ENCODE data around the gene GCLM.

The GCLM gene

GRCh38 chr1:93846206-93846991 lies 62.8 kb downstream of the GCLM start:
- DNase-seq: peak; percentile 86
- ATAC-seq: peak; percentile 44

GRCh38 chr1:93845538-93846205 lies 63.6 kb downstream of the GCLM start:
- DNase-seq (peak; percentile 17), ATAC-seq (peak; percentile 35)

- ATAC-seq (no peak), DNase-seq (peak; percentile 11)
Observed at GRCh38 chr1:93844262-93845045, 64.8 kb downstream of the GCLM start.

GRCh38 chr1:93842750-93843500 lies 66.3 kb downstream of the GCLM start:
- DNase-seq: no peak
- no peak for ATAC-seq

GRCh38 chr1:93841771-93842170 lies 67.5 kb downstream of the GCLM start:
- DNase-seq (no peak), ATAC-seq (no peak)

GRCh38 chr1:93840956-93841482 lies 68.2 kb downstream of the GCLM start:
- DNase-seq (no peak), ATAC-seq (no peak)

- DNase-seq (no peak), ATAC-seq (no peak)
Observed at GRCh38 chr1:93839753-93840152, 69.5 kb downstream of the GCLM start.

GRCh38 chr1:93839307-93839706 lies 69.9 kb downstream of the GCLM start:
- no peak for DNase-seq
- no peak for ATAC-seq

- no peak for ATAC-seq
- DNase-seq: no peak
Observed at GRCh38 chr1:93837961-93838360, 71.3 kb downstream of the GCLM start.
